PC-3 (cell line): Measurements from ENCODE around the gene IL1F10. TPM values are rescaled to one million over a fixed set of nuclear protein-coding genes. Genes with fewer than 3 reads are reported as not detected.
A peak's percentile ranks its signal among the peaks of the same experiment; 100 is the strongest.

Experiments used
- ATAC-seq: fragments of 200-7000 bp; cut with Tn5 transposase; 2 replicates; pipeline ENCODE4 v1.9.1; 2020; ENCODE audit warnings: mild to moderate bottlenecking, moderate library complexity
- BruUV-seq: library from RNA; stranded (reverse); fragments of 400-500 nt; replicated peaks from 2 replicates; lab custom pipeline; 2021; lab: Mats Ljungman, UMichigan
- CTCF ChIA-PET: fragments of 300-600 bp; sonication (Branson Sonifier 250); formaldehyde crosslinking; loops from one replicate; lab custom pipeline; 2022; ENCODE audit warnings: antibody characterized with exemption; lab: Charles Lee
- POLR2A ChIA-PET: fragments of 300-600 bp; sonication (Branson Sonifier 250); formaldehyde crosslinking; loops from one replicate; lab custom pipeline; 2022; ENCODE audit warnings: antibody characterized with exemption; ENCODE audit not compliant: unreplicated experiment; lab: Charles Lee
- DNase-seq: peaks from one replicate; pipeline ENCODE4 v3.0.0-alpha.2; 2015
- H2AFZ ChIP-seq: fragments of 300-600 bp; sonication (generic); 2 replicates; pipeline ENCODE4 v1.6.0; 2016; ENCODE audit warnings: antibody characterized with exemption, low read length
- H3F3A ChIP-seq: fragments of 300-600 bp; sonication (generic); one replicate; pipeline ENCODE4 v1.6.0; 2017; ENCODE audit warnings: antibody characterized with exemption, low read length, control low read depth, mild to moderate bottlenecking; ENCODE audit not compliant: unreplicated experiment
- H3K27ac ChIP-seq: fragments of 300-600 bp; sonication (generic); 2 replicates; pipeline ENCODE4 v1.5.1; 2016; ENCODE audit warnings: mild to moderate bottlenecking, low read length
- H3K27me3 ChIP-seq: fragments of 300-600 bp; sonication (generic); 2 replicates; pipeline ENCODE4 v1.6.1; 2016; ENCODE audit warnings: low read length, mixed read lengths
- H3K36me3 ChIP-seq: fragments of 300-600 bp; sonication (generic); 2 replicates; pipeline ENCODE4 v1.6.1; 2016; ENCODE audit warnings: low read depth, mixed run types, low read length, mixed read lengths
- H3K4me1 ChIP-seq: fragments of 300-600 bp; sonication (generic); 2 replicates; pipeline ENCODE4 v1.5.1; 2016; ENCODE audit warnings: low read length; ENCODE audit not compliant: insufficient read depth
- H3K4me2 ChIP-seq: fragments of 300-600 bp; sonication (generic); 2 replicates; pipeline ENCODE4 v1.6.0; 2016; ENCODE audit warnings: low read length
- H3K4me3 ChIP-seq: fragments of 300-600 bp; sonication (generic); 2 replicates; pipeline ENCODE4 v1.5.1; 2016; ENCODE audit warnings: mild to moderate bottlenecking, low read length, mixed read lengths
- H3K79me2 ChIP-seq: fragments of 300-600 bp; sonication (generic); 2 replicates; pipeline ENCODE4 v1.6.1; 2017; ENCODE audit warnings: low read length, mixed read lengths
- H3K9ac ChIP-seq: fragments of 300-600 bp; sonication (generic); 2 replicates; pipeline ENCODE4 v1.6.0; 2016; ENCODE audit warnings: mild to moderate bottlenecking, low read length
- H3K9me2 ChIP-seq: fragments of 300-600 bp; sonication (generic); replicated peaks from 2 replicates; pipeline ENCODE4 v1.6.1; 2016; ENCODE audit warnings: mixed run types, low read length, mixed read lengths
- H3K9me3 ChIP-seq: fragments of 300-600 bp; sonication (generic); 2 replicates; pipeline ENCODE4 v1.6.1; 2016; ENCODE audit warnings: low read length, mixed read lengths
- H4K20me1 ChIP-seq: fragments of 300-600 bp; sonication (generic); 2 replicates; pipeline ENCODE4 v1.6.1; 2016; ENCODE audit warnings: low read length, mixed read lengths
- EZH2 ChIP-seq: fragments of 300-600 bp; sonication (generic); IDR thresholded peaks from one replicate; pipeline ENCODE4 v1.6.1; 2017; ENCODE audit warnings: antibody characterized with exemption, mild to moderate bottlenecking, low read length; ENCODE audit not compliant: unreplicated experiment
- EZH2phosphoT487 ChIP-seq: fragments of 300-600 bp; sonication (generic); IDR thresholded peaks from 2 replicates; pipeline ENCODE4 v1.6.1; 2018; ENCODE audit warnings: mild to moderate bottlenecking, antibody characterized with exemption, low read length, borderline replicate concordance
- intact Hi-C: fragments of 100-400 bp; cut with micrococcal nuclease; formaldehyde crosslinking; loops from 2 replicates; pipeline ENCODE4 v1.9.0; 2023
- total RNA-seq: library from RNA; depleted of rRNA; stranded (reverse); fragments of >200 nt; gene quantifications from 2 replicates; pipeline ENCODE4 v1.2.3, GENCODE V29; 2014
- TF ChIP-seq, protein P1 (sequence below): fragments of 300-600 bp; sonication (generic); conservative IDR thresholded peaks from 2 replicates; pipeline ENCODE4 v1.5.1; 2017; ENCODE audit warnings: antibody characterized with exemption, low read depth, mild to moderate bottlenecking, low read length

IL1F10 gene
- total RNA-seq, 1 experiment from 2014 or later: not detected

- H3K79me2 ChIP-seq: no peaks in the 10 kb centered on the region
- no TSS peak for BruUV-seq
- no peak overlapping the region for H3K4me2 ChIP-seq
- no peak for TF ChIP-seq EZH2
- no peak for TF ChIP-seq EZH2phosphoT487
- TF ChIP-seq, protein P1, sequence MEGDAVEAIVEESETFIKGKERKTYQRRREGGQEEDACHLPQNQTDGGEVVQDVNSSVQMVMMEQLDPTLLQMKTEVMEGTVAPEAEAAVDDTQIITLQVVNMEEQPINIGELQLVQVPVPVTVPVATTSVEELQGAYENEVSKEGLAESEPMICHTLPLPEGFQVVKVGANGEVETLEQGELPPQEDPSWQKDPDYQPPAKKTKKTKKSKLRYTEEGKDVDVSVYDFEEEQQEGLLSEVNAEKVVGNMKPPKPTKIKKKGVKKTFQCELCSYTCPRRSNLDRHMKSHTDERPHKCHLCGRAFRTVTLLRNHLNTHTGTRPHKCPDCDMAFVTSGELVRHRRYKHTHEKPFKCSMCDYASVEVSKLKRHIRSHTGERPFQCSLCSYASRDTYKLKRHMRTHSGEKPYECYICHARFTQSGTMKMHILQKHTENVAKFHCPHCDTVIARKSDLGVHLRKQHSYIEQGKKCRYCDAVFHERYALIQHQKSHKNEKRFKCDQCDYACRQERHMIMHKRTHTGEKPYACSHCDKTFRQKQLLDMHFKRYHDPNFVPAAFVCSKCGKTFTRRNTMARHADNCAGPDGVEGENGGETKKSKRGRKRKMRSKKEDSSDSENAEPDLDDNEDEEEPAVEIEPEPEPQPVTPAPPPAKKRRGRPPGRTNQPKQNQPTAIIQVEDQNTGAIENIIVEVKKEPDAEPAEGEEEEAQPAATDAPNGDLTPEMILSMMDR: no peak
- POLR2A ChIA-PET: no interaction called here
- no peak overlapping the region for H2AFZ ChIP-seq
- no peak overlapping the region for H3K27ac ChIP-seq
- no peaks in the 10 kb centered on the region for H3K9me2 ChIP-seq
- H3F3A ChIP-seq: no peaks in the 10 kb centered on the region
- no peaks in the 10 kb centered on the region for H3K9me3 ChIP-seq
- H3K36me3 ChIP-seq: no peaks in the 10 kb centered on the region
- H4K20me1 ChIP-seq: no peaks in the 10 kb centered on the region
- CTCF ChIA-PET: no interaction called here
- no peak for DNase-seq
- intact Hi-C loops: no loop called here
- H3K9ac ChIP-seq: no peak overlapping the region
- no peak for ATAC-seq
- no peaks in the 10 kb centered on the region for H3K27me3 ChIP-seq
- H3K4me1 ChIP-seq: no peaks in the 10 kb centered on the region
- no peak overlapping the region for H3K4me3 ChIP-seq
Observed at GRCh38 chr2:113039719-113040118, 28.1 kb upstream of the IL1F10 start.

DNA sequence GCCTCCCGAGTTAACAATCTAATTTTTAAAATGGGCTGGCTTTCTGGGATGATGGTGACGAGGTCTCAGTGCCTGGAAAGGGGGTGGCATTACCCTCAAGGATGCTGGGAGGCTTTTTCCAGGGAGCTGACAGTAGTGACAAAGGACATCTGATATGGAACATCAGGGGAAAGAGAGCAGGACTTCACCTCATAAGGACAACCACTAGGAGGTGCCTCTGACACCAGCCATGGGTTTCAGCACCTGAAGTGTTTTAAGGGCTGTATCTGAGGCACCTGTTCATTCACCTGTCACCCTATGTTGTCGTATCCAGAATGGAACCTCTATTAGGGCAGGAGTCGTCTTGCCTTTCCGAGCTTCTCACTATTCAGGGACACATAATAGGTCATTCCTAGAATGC, 25.9 kb upstream of the IL1F10 start:
- ATAC-seq (peak; percentile 73), DNase-seq (peak; percentile 47)
- CTCF ChIA-PET: interaction anchor here (0.6 kb wide), 1 partner anchor 11 kb away, joined by 3 read pairs; no protein-coding TSS in a partner anchor
- Histone ChIP-seq H3K36me3 (no peaks in the 10 kb centered on the region), H3K9me2 (no peaks in the 10 kb centered on the region), H3K4me3 (no peak overlapping the region), H4K20me1 (no peaks in the 10 kb centered on the region), H3K27me3 (no peaks in the 10 kb centered on the region), H2AFZ (no peak overlapping the region), H3K9me3 (no peaks in the 10 kb centered on the region), H3F3A (no peaks in the 10 kb centered on the region), H3K9ac (no peak overlapping the region), H3K4me1 (no peaks in the 10 kb centered on the region), H3K27ac (no peak overlapping the region), H3K79me2 (no peaks in the 10 kb centered on the region), H3K4me2 (no peak overlapping the region)
- intact Hi-C loops: no loop called here
- BruUV-seq: no TSS peak
- TF ChIP-seq EZH2: no peak
- TF ChIP-seq, protein P1: peak; percentile 60
- TF ChIP-seq EZH2phosphoT487: no peak
- POLR2A ChIA-PET: no interaction called here

GRCh38 chr2:113046465-113046864, 21.3 kb upstream of the IL1F10 start:
- intact Hi-C loops: no loop called here
- BruUV-seq: no TSS peak

More at GRCh38 chr2:113046465-113046864, 21.3 kb upstream of the IL1F10 start:
- DNase-seq: no peak
- no peak for ATAC-seq
- H3K36me3 ChIP-seq: no peaks in the 10 kb centered on the region
- H3K4me3 ChIP-seq: no peak overlapping the region
- H3F3A ChIP-seq: no peaks in the 10 kb centered on the region
- ChIA-PET CTCF (no interaction called here), POLR2A (no interaction called here)
- TF ChIP-seq EZH2 (no peak), EZH2phosphoT487 (no peak)
- TF ChIP-seq, protein P1: no peak
- no peaks in the 10 kb centered on the region for H3K4me1 ChIP-seq
- H3K27ac ChIP-seq: no peak overlapping the region
- no peaks in the 10 kb centered on the region for H4K20me1 ChIP-seq
- no peaks in the 10 kb centered on the region for H3K9me2 ChIP-seq
- no peak overlapping the region for H3K4me2 ChIP-seq
- H3K9me3 ChIP-seq: peaks cover 3% of the 10 kb centered on the region; the same call in 1 of the 2 replicates
- H3K9ac ChIP-seq: no peak overlapping the region
- no peak overlapping the region for H2AFZ ChIP-seq
- H3K79me2 ChIP-seq: no peaks in the 10 kb centered on the region
- no peaks in the 10 kb centered on the region for H3K27me3 ChIP-seq
